ENCODE results near the gene PRSS33. TPM values are rescaled to one million over a fixed set of nuclear protein-coding genes. Genes with fewer than 3 reads are reported as not detected.

The PRSS33 gene
- total RNA-seq, 1 experiment from 2014 or later: 0.13 TPM

DNA sequence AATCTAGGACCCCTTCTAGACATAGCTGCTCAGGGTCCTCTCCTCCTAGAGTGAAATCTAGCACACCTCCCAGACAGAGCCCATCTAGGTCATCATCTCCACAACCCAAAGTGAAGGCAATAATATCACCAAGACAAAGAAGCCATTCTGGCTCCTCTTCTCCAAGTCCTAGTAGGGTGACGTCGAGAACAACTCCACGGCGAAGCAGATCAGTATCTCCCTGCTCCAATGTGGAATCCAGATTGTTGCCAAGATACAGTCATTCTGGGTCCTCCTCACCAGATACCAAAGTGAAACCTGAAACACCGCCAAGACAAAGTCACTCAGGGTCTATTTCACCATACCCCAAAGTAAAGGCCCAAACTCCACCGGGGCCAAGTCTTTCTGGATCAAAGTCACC lies 24.2 kb downstream of the PRSS33 start:
- DNase-seq (ENCODE audit: low spot score): no peak

DNA sequence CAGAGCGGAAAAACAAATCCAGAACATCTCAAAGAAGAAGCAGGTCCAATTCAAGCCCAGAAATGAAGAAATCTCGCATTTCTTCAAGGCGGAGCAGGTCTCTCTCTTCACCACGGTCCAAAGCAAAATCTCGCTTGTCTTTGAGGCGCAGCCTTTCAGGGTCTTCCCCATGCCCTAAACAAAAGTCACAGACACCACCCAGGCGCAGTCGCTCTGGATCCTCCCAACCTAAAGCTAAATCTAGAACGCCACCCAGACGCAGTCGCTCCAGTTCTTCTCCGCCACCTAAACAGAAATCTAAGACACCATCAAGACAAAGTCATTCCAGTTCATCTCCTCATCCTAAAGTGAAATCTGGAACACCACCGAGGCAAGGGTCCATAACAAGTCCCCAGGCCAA lies 24.6 kb downstream of the PRSS33 start:
- DNase-seq (ENCODE audit: low spot score): no peak

DNA sequence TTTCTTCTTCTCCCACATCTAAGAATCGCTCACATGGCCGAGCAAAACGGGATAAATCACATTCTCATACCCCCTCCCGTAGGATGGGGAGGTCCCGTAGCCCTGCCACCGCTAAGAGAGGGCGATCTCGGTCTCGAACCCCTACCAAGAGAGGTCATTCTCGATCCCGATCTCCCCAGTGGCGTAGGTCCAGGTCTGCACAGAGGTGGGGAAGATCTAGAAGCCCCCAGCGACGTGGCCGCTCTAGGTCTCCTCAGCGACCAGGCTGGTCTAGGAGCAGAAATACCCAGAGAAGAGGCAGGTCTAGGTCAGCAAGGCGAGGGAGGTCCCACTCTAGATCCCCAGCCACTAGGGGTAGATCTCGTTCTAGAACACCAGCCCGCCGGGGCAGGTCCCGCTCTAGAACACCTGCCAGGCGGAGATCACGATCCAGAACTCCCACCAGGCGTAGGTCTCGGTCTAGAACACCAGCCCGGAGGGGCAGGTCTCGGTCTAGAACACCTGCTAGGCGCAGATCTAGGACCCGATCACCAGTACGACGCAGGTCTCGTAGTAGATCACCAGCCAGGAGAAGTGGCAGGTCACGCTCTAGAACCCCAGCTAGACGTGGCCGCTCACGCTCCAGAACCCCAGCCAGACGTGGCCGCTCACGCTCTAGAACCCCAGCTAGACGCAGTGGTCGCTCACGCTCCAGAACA lies 25.3 kb downstream of the PRSS33 start:
- DNase-seq (ENCODE audit: low spot score): no peak

GRCh38 chr16:2761472-2761871 lies 25.9 kb downstream of the PRSS33 start:
- DNase-seq (ENCODE audit: low spot score): no peak

DNA sequence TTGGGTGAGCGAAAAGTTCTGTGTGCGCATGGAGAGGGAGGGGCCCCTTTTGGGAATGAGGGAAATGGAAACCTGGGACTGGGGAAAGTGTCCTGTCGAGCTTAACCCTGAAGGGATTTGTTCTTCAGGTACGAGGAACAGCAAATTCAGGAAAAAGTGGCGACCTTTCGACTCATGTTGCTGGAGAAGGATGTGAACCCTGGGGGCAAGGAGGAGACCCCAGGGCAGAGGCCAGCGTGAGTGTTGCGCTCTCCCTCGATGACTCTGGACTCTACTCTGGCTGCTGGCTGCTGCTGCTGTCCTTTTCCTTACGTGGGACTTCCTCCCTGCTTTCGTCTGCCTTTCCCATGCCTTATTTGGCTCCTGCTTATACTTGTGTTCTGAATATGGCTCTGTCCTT lies 30.0 kb downstream of the PRSS33 start:
- no peak for DNase-seq (ENCODE audit: low spot score)

DNA sequence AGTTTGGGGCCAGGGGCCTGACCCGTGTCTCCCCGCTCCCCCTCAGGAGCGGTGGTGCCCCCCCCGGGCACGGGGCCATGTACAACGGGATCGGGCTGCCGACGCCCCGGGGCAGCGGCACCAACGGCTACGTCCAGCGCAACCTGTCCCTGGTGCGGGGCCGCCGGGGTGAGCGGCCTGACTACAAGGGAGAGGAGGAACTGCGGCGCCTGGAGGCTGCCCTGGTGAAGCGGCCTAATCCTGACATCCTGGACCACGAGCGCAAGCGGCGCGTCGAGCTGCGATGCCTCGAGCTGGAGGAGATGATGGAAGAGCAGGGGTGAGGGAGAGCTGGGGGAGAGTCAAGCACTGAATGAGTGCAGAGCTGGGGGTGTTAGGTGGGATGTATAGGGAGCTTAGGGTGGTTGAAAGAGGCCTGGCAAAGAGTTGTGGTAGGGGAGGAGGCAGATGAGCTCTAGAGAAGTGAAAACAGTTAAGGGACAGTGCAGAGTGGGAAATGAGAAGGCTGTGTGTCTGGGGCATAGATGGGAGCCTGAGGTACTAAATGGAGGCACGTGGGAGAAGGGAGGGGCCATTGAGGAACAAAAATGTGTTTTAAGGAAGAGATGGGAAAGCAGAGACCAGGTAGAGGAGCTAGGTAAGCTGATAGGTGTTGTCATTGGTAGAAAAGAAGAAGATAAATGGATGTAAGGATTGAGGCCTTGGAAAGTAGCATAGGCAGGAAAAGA lies 30.9 kb downstream of the PRSS33 start:
- no peak for DNase-seq (ENCODE audit: low spot score)

- DNase-seq (ENCODE audit: low spot score): no peak
Observed at GRCh38 chr16:2755158-2755557, 32.2 kb downstream of the PRSS33 start.

DNA sequence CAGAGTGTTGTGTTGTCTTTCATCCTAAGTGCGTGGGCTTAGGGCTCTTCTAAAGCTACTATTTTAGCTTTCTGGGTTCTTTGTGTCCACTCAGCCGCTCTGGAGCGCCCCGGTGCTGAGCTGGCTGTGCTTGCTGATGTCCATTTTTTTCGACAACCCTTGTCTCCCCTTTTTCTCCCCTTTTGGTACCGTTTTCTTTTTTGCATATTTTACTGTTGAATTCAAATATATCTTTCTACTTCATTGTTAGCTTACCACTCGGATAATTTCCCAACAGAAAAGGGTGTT lies 33.7 kb downstream of the PRSS33 start:
- DNase-seq (ENCODE audit: low spot score): peak; percentile 27

DNA sequence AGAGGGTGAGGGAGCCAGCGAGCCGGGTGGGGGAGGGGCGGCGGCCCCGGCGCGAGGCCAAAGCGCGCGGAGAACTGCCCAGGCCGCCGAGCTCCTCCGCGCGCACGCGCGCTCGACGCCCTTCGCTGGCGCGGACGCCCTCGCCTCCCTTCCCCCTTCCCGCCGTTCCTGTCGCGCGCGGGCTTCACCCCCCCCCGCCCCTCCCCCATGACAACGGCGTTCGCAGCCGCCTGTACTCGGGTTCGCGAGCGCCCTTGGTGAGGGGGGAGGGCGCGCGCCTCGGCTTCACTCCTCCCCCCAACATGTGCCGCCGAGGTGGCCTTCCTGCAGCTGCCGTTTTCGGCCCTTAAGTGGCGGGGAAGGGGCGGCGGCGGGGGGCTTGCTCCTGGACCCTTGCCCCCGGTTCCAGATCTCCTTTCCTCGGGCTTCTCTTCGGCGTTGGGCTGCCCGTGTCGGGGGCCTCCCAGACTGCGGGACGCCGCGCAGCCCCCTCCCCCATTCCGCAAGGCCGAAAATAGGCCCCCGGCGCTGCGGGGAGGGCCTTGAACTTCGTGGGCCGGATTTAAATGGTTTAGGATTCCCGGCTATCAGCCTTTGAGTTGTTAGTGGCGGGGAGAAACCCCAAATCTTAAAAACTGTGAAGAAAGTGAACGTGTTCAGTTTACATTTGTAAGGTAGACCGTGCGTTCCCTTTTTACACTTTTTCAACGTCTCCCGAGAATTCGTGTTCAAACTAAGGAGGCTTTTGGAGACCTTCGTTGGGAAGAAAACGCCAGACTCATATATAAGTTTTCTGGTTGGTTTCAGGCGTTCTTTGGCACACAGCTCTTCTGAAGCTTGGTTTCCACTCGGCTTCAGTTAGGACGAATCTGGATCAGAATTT lies 34.3 kb downstream of the PRSS33 start:
- DNase-seq (ENCODE audit: low spot score): peak; percentile 79

GRCh38 chr16:2752035-2752849 lies 35.1 kb downstream of the PRSS33 start, which contains the start of gene SRRM2:
Gene SRRM2 (plus strand): TSS chr16:2752638. CDS start chr16:2756365, 3,727 bp downstream.
- DNase-seq (ENCODE audit: low spot score): peak; percentile 95

- no peak for DNase-seq (ENCODE audit: low spot score)
Observed at GRCh38 chr16:2751577-2752034, 35.8 kb downstream of the PRSS33 start.

- DNase-seq (ENCODE audit: low spot score): no peak
Observed at GRCh38 chr16:2749936-2750335, 37.4 kb downstream of the PRSS33 start.

GRCh38 chr16:2749476-2749875 lies 37.9 kb downstream of the PRSS33 start:
- DNase-seq (ENCODE audit: low spot score): no peak

DNA sequence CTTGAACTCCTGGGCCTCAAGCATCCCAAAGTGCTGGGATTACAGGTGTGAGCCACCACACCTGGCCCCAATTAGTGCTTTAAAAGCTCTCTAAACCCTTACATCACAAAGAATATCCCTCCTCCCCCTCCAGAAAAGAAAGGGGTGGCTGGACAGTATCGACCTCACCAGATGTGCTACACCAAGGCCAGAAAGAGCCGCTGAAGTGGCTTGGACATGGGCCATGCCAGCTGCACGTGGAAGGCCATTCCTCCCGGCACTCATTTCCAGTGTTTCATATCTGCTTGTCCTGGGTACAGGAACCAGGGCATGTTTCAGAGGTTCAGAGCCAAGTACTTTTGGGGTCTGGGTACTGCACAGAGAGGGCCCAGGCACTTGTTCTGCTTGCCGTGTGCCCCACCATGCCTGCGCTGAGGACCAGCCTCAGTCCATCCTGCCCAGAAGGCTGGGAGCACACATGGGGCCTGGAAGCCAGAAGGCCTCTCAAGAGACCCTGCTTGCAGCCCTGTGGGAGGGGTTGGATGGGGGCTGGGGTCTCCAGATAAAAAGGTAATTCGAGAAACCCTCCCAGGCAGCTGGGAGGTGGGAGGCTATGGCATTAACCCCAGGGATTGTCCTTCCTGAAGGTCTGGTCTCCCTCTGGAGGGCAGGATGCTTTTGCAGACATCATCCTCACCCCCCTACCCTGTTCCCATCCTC lies 38.5 kb downstream of the PRSS33 start:
- no peak for DNase-seq (ENCODE audit: low spot score)

- no peak for DNase-seq (ENCODE audit: low spot score)
Observed at GRCh38 chr16:2745961-2746360, 41.4 kb downstream of the PRSS33 start.

DNA sequence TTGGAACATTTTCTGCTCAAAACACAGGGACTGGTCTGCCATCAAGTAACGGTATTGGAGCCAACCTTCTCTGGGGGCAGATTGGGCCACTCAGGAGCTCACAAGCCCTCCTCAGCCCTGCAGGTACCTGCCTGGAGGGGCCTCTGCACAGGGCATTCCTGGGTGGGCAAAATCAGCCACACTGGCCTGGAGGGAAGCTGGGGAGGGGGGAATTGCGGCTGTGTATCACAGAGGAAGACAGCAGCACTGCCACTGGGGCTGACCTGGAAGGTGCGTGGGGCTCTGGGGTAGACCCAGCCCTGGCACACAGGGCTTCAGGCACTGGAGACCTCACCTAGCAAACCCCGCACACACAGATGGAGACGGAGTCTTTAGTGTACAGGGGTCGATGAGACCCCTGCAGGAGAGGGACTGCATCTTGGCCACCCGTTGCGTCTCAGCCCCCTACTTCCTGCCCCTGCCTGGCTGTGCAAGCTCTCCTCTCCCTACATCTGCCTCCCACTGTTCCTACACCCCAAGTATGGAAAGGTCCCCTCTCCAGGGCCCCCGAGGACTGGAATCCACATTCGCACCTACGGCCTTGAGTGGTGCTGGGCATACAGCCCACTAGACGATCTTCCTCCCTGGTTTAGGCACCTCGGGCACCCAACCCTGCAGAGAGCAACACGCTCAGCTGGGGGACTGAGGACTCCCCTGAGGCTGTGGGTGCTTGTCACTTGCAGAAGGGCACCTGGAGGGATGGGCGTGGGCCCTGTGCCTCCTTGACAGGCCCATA lies 42.1 kb downstream of the PRSS33 start:
- DNase-seq (ENCODE audit: low spot score): no peak

DNA sequence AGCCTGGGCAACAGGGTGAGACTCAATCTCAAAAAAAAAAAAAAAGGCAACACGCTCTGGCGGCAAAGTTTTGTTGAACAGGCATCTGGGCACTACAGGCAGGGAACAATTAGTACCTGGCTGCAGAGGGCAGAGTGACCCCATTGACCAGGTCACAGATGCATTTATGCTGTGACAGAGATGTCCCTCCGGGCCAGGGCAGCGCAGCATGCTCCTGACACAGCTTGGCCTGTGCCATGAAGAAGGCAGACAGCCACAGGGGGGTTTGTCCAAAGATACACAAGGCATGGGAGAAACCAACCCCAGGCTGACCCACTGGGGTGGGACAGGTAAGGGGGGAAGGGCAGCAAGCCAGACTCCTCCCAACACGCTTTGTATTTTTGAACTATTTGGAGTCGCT lies 42.6 kb downstream of the PRSS33 start:
- DNase-seq (ENCODE audit: low spot score): no peak

DNA sequence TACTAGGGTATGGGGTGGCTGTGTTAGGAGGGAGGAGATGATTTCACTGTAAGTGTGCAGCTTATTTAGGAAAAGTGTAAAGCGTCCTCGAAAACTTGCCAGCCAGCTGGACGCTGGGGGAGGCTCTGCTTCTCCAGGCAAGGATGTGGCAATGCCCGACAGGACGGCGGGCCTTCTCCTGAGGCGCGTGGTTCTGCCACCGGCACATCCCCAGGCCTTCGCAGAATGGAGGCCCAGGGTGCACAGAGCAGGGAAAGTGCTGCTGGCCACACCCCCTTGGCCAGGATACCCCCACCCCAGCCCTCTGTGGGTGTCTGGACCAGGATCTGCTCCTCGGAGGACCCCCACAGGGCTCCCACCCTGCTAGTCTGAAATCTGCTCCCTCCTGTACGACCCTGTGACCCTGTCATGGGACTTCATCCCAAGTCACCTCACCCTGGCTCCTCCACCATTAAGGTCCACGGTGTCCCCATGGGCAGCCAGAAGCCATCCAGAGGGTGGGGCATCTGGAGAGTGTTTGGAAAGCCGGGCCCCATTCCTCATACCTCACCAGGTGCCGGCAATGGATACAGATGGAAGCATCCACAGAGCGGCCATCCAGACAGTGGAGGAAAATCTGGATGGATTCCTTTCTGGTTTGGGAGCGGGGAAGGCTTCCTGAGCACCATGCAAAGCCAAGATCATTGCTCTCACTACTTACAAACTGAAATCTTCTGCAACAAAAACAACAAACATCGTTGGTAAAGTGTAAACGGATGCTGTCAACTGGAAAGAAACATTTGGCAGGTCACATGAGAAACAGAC lies 44.2 kb downstream of the PRSS33 start:
- DNase-seq (ENCODE audit: low spot score): no peak

GRCh38 chr16:2742323-2743006 lies 44.9 kb downstream of the PRSS33 start:
- no peak for DNase-seq (ENCODE audit: low spot score)
